ENCODE measurements around the gene FOXO1.

The FOXO1 gene

GRCh38 chr13:40552895-40553294 lies 113.5 kb downstream of the FOXO1 start:
- Histone ChIP-seq H3K79me2 (ENCODE audit: insufficient read depth, low read length) (peaks cover 48% of the 10 kb centered on the region), H3K36me3 (ENCODE audit: low read length) (peaks cover 20% of the 10 kb centered on the region; the same call in 1 of the 2 replicates), H3K27me3 (ENCODE audit: low read length) (no peaks in the 10 kb centered on the region), H3K4me2 (ENCODE audit: low read depth, low read length, poor library complexity, severe bottlenecking) (no peak overlapping the region), H3K9me2 (replicated peaks; ENCODE audit: insufficient read depth, low read length) (no peaks in the 10 kb centered on the region), H4K20me1 (ENCODE audit: low read depth, low read length) (peaks cover 35% of the 10 kb centered on the region), H2AFZ (ENCODE audit: low read depth, low read length, severe bottlenecking) (no peak overlapping the region), H3K9me3 (ENCODE audit: insufficient read depth, low read length) (no peaks in the 10 kb centered on the region), H3K27ac (ENCODE audit: low read depth, low read length) (no peak overlapping the region), H3K4me3 (ENCODE audit: insufficient read depth, low read length, poor library complexity, severe bottlenecking) (no peak overlapping the region), H3F3A (ENCODE audit: insufficient read depth) (peaks cover 18% of the 10 kb centered on the region; the same call in 1 of the 2 replicates), H3K9ac (ENCODE audit: low read length) (no peak overlapping the region)
- TF ChIP-seq CTCF (IDR thresholded peaks at IDR 0.05; ENCODE audit: insufficient read depth, low read length, poor library complexity, severe bottlenecking) (no peak), EZH2phosphoT487 (conservative IDR thresholded peaks at IDR 0.05; ENCODE audit: low read length) (no peak)

- Histone ChIP-seq H3F3A (ENCODE audit: insufficient read depth) (peaks cover 19% of the 10 kb centered on the region; the same call in 1 of the 2 replicates), H3K9me2 (replicated peaks; ENCODE audit: insufficient read depth, low read length) (no peaks in the 10 kb centered on the region), H3K36me3 (ENCODE audit: low read length) (no peaks in the 10 kb centered on the region), H2AFZ (ENCODE audit: low read depth, low read length, severe bottlenecking) (no peak overlapping the region), H3K27me3 (ENCODE audit: low read length) (no peaks in the 10 kb centered on the region), H3K27ac (ENCODE audit: low read depth, low read length) (no peak overlapping the region), H3K4me2 (ENCODE audit: low read depth, low read length, poor library complexity, severe bottlenecking) (no peak overlapping the region), H4K20me1 (ENCODE audit: low read depth, low read length) (peaks cover 10% of the 10 kb centered on the region; the same call in 1 of the 2 replicates), H3K4me3 (ENCODE audit: insufficient read depth, low read length, poor library complexity, severe bottlenecking) (no peak overlapping the region), H3K9ac (ENCODE audit: low read length) (no peak overlapping the region), H3K9me3 (ENCODE audit: insufficient read depth, low read length) (no peaks in the 10 kb centered on the region), H3K79me2 (ENCODE audit: insufficient read depth, low read length) (peaks cover 21% of the 10 kb centered on the region)
- TF ChIP-seq CTCF (IDR thresholded peaks at IDR 0.05; ENCODE audit: insufficient read depth, low read length, poor library complexity, severe bottlenecking) (no peak), EZH2phosphoT487 (conservative IDR thresholded peaks at IDR 0.05; ENCODE audit: low read length) (no peak)
Observed at GRCh38 chr13:40550130-40550529, 116.3 kb downstream of the FOXO1 start.

GRCh38 chr13:40549500-40550094 lies 116.8 kb downstream of the FOXO1 start:
- TF ChIP-seq CTCF (IDR thresholded peaks at IDR 0.05; ENCODE audit: insufficient read depth, low read length, poor library complexity, severe bottlenecking) (no peak), EZH2phosphoT487 (conservative IDR thresholded peaks at IDR 0.05; ENCODE audit: low read length) (no peak)

More at GRCh38 chr13:40549500-40550094, 116.8 kb downstream of the FOXO1 start:
- peaks cover 19% of the 10 kb centered on the region; the same call in 1 of the 2 replicates for H3F3A ChIP-seq (ENCODE audit: insufficient read depth)
- no peak overlapping the region for H3K4me2 ChIP-seq (ENCODE audit: low read depth, low read length, poor library complexity, severe bottlenecking)
- no peaks in the 10 kb centered on the region for H3K27me3 ChIP-seq (ENCODE audit: low read length)
- no peak overlapping the region for H3K9ac ChIP-seq (ENCODE audit: low read length)
- H3K9me2 ChIP-seq (replicated peaks; ENCODE audit: insufficient read depth, low read length): no peaks in the 10 kb centered on the region
- no peak overlapping the region for H3K4me3 ChIP-seq (ENCODE audit: insufficient read depth, low read length, poor library complexity, severe bottlenecking)
- peaks cover 7% of the 10 kb centered on the region; the same call in 1 of the 2 replicates for H4K20me1 ChIP-seq (ENCODE audit: low read depth, low read length)
- H3K9me3 ChIP-seq (ENCODE audit: insufficient read depth, low read length): no peaks in the 10 kb centered on the region
- H3K79me2 ChIP-seq (ENCODE audit: insufficient read depth, low read length): peaks cover 15% of the 10 kb centered on the region; the same call in 1 of the 2 replicates
- no peak overlapping the region for H3K27ac ChIP-seq (ENCODE audit: low read depth, low read length)
- no peaks in the 10 kb centered on the region for H3K36me3 ChIP-seq (ENCODE audit: low read length)
- H2AFZ ChIP-seq (ENCODE audit: low read depth, low read length, severe bottlenecking): no peak overlapping the region

Data from SU-DHL-6 (cell line).